IPS DF 4.7 (cell line): ENCODE measurements around the gene CARD19.

Source experiments
- DNase-seq: peaks from one replicate; pipeline ENCODE4 v3.0.0-alpha.2; 2013; ENCODE audit warnings: low spot score; ENCODE audit errors: extremely low read depth

The CARD19 gene

GRCh38 chr9:93061791-93062763 lies 33.9 kb upstream of the CARD19 start:
- DNase-seq, result no peak

DNA sequence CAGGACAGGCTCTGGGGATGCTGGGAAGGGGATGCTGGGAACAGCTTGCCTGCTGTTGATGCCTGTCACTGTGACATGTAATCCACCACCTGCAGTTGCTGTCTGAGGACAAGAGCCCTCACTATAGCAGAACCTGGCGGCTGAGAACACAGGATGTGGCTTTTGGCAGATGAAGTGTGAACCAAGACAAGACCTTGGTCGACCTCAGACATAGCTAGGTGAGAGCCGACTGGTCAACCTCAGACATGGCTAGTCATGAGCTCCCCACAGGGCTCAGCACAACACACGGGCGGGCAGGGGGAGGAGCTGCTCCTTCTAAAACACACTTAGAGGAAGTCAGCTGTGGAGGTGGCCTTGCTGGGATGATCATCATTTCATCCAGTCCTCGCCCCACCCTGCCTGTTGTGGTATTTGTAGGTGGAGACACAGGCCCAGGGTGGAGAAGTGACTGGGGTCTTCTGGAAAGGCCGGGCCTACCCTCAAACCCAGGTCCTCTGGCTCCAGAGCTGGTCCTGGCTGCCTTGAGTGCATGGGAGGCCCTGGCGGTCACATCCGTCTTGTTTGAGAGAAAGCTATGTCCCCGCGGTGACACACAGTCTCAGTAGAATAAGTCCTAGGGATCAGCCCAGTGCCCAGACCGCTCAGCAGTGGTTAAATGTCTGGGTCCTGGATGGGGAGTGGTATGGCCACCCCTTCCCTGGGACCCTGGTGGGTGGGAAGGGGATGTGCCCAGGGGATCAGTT lies 31.5 kb upstream of the CARD19 start:
- no peak for DNase-seq

GRCh38 chr9:93065135-93065720 lies 30.8 kb upstream of the CARD19 start:
- no peak for DNase-seq

GRCh38 chr9:93066978-93067603 lies 28.9 kb upstream of the CARD19 start:
- no peak for DNase-seq

DNA sequence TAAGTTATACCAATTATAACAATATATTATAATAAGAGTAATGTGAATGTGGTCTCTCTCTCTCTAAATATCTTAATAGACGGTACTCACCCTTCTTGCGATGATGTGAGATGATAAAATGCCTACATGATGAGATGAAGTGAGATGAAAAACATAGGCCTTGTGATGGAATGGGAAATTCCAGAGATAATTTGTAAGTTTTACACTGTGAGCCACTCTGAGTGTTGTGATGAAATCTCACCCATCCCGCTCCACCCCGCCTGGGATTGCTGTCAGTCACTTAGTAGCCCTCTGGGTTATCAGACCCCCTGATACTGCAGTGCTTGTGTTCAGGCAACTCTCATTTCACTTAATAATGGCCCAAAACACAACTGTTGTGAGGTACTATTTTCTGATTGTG lies 27.1 kb upstream of the CARD19 start:
- DNase-seq, result no peak

- no peak for DNase-seq
Observed at GRCh38 chr9:93071464-93071863, 24.6 kb upstream of the CARD19 start.

- no peak for DNase-seq
Observed at GRCh38 chr9:93072383-93072795, 23.6 kb upstream of the CARD19 start.

DNA sequence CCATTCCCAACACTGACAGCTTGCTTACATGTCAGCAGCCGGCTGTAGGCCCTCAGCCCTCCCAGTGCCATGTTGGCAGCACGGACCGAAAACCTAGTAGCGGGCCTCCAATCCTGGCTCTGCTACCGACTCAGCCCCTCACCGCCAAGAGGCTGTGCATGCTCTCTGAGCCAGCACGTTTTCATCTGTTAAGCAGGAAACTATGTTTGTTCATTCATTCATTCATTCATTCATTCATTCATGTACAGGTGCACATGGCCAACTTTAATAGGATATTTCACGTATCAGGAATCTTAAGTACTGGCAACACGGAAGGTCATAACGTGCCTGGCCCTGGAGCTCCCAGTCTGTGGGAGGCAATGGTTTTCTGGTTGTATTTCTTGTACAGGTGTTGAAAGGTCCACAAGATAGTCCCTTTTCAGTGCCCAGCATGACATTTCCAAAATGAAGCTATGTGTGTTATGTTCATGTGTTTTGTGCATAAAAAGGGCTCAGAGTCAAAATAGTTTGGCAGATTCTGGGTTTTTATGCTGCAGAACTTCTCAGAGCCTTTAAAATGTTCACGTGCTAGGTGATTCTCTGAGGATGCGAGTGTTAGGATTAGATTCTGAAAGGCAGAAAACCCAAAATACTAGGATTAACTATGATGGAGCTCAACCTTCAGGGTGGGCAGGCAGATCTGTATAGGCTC lies 19.8 kb upstream of the CARD19 start:
- DNase-seq, result no peak

DNA sequence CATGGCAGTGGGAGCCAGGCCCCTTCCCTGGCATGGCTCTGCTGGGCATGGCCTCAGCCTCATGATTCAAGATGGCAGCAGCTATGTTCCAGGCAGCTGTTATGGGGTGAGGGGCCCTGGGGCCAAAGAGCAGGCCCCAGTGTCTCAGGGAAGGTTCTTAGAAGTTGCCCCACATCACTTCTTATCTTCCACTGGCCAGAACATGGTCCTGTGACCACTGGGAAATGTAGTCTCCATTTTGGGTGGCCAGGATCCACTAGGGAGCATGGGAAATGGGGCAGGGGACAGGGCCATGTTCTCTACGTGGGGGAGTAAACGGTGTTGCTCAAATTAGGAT lies 19.3 kb upstream of the CARD19 start:
- DNase-seq, result no peak

DNA sequence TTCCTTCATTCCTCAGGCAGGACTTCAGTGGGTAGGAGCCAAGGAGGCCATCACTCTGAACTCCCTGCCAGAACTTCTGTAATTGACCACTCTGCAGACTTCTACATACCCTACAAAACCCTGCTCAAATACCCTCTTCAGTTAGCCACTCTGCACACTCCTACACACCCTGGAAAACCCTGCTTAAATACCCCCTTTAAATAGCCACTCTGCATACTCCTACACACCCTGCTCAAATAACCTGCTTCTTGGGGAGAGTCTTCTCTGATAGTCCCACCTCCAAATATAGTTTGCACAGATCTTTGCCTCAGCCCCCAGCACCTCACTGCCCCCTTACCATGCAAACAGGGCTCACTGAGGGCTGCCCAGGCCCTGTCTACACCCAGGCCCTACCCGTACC lies 18.6 kb upstream of the CARD19 start:
- DNase-seq, result no peak

- no peak for DNase-seq
Observed at GRCh38 chr9:93077811-93078210, 18.2 kb upstream of the CARD19 start.

GRCh38 chr9:93079371-93079770 lies 16.6 kb upstream of the CARD19 start:
- DNase-seq, result no peak

DNA sequence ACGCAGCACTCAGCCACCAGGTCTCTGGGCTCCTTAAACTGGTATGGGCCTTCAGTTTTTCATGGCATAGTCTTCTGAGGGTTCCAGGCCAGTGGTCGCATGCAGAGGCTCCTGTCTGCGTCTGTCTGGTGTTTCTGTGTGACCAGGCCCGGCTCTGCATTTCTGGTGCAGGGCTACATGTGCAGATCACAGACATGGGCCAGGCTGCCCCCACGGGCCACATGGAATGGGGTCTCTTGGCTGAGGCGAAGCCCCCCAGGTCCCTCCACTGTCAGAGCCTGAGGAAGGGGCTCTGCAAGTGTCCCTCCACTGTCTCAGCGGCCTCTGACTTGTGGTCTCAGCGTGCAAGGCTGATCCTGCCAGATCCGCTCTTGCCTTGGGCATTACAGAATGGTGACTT lies 15.6 kb upstream of the CARD19 start:
- DNase-seq, result no peak

- DNase-seq, result no peak
Observed at GRCh38 chr9:93081081-93081529, 14.9 kb upstream of the CARD19 start.

DNA sequence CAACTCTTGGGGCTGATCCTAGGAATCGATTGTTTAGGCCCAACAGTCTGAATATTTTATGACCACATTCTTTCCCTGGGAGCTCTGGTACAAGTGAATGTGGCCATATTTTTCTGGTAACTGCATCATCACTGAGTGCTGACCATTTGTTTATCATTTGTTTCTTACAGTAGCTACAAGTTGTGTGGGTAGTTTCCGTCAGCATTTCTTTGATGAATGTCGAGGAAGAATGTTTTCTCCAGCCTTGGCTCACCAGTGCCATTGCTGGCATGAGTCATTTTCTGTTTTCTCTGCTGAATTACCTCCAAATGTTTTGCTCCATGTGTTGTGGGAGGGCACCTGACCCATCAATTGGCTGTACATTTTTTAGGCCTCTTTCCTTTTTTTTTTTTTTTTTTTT lies 14.1 kb upstream of the CARD19 start:
- DNase-seq, result no peak

GRCh38 chr9:93082841-93083411 lies 13.1 kb upstream of the CARD19 start:
- DNase-seq, result no peak

DNA sequence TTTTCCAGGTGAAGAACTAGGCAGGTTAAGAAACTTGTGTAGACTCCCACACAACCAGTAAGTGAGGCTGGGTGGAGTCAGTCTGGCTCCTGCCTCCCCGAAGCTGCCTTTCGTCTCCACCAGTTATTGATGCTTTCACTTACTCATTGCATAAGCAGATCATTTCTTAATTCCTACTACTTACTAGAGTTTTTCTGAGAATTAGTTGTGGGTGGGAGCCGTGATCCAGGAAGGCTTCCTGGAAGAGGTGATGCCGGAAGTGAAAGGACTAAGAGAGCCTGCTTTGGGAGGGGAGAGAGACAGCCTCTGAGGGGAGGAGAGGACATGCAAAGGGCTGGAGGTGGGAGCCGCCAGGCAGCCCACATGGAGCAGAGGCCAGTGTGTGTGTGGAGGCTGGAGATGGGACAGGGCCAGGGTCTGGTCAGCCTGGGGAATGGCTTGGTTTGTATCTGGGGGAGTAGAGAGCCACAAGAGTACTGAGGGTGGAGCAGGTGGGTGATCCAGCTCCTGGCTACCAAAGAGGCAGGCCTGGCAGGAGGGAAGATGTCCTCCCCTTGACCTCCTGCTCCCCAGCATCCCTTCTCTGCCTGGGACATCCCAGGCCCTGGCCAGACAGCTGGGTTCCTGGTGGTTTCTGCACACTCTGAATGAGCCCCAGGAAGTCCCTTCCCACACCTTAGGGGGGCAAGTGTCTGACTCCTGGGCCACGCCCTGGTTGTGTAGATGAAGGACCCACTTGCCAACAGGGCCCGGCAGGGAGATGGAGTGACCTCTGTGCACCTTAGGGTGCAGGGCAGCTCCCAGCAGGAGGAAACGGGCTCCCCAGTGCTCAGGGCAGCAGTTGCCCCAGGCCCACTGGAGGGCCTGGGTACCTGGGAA lies 12.2 kb upstream of the CARD19 start:
- DNase-seq, result no peak

GRCh38 chr9:93084471-93084881 lies 11.5 kb upstream of the CARD19 start:
- DNase-seq, result no peak

DNA sequence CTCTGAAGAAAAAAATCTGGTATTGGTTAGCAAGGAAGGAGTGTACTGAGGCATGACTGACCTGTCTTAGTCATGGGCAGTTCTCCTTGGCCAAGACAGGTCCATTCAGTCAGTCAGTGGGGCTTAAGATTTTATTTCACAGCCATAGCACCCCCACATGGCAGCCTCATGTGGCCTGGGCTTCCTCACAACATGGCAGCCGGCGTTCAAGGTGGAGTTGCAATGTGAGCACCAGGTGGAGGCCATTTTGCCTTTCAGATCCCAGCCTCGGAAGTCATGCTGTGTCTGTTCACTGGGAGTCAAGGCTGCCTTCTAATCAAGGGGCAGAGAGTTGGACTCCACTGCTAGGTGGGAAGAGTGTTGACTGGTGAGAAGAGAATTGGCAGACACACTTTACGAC lies 10.3 kb upstream of the CARD19 start:
- DNase-seq, result no peak
